NCI-H2107 treated with DMSO at 0.1 percent for 48 hours (cell line): ENCODE data around the gene SLC6A9.

Experiments used
- DNase-seq: peaks from one replicate; lab custom pipeline; 2025; ENCODE audit not compliant: unreplicated experiment; lab: John Stamatoyannopoulos, UW

SLC6A9 gene

DNA sequence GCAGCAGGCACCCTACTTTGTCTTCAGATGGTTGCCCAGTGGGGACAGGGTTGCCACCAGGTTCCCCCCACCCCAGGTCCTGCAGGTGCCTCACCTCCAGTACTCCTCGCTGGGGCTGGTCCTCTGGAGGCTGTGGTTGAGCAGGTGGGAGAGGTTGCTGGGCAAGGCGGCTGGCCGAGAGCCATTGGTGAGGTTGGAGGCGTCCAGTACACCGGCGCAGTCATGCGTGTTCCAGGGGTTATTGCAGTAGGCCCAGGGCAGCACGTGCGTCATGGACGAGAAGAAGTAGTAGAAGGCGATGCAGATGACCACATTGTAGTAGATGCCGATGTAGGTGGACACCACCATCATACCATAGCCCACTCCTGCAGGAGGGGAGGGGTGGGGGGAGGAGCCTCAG, 23.0 kb downstream of the SLC6A9 start:
- DNase-seq: no peak

DNA sequence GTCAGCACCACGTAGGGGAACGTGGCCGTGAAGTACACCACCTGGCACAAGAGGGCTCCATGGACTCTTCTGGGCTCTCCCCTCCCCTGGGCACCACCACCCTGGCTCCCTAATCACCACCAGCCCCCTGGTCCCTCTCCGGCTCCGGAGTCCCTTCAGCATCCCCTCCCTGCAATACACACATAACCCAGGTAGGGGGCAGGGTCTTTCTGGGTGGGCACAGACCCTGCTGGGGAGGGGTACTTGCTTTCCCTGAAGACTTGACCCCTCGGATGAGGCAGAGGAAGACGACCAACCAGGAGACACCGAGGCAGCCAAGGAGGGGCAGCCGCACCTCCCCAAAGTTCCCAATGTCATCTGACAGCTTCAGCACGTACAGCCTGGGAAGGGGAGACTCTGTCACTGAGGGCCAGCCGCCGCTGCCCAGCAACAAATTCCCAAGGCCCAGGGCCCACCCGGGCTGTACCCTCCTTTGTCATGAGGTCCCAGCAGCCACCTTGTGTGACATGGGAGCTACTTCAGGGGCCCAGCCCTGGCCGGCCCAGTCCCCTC, 28.6 kb downstream of the SLC6A9 start:
- DNase-seq: no peak

DNA sequence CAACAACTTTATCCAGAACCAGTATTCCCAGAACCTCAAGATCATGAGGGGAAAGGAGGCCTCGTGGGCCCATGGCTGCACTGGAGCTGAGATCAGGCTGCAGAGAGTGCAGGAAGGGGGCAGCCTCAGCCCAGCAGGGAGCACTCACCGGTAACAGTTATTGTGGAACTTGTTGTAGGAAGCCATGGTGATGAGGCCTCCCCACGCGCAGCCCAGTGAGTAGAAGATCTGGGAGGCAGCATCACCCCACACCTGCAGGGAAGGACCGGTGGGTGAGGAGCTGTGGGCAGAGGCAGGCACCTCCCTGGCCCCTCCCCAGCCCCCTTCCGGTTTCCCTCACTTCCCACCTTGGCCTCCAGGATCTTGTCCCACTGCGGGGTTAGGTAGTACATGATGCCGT, 29.1 kb downstream of the SLC6A9 start:
- no peak for DNase-seq

- no peak for DNase-seq
These were observed 31.1 kb downstream of the SLC6A9 start for GRCh38 chr1:44000122-44000665.

DNA sequence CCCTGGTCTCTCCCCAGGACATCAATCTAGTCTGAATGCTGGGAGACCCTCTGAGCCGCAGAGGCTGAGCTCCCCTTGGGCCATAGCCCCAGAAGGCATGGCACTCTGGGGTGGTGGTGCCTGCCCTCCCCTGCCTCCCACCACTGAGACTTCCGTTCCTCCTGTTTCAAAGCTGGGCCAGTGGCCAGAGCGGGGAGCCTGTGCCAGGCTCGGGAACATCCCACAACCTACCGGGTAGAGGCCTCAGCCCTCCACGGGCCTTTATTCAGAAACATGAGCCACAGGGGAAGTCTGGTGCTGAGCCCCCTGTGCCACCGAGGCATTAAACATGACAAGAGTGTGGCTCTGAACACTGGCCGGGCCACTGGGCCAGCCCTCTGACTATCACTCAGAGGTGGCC, 31.8 kb downstream of the SLC6A9 start:
- DNase-seq: no peak

- DNase-seq: no peak
These were observed 33.3 kb downstream of the SLC6A9 start for GRCh38 chr1:43998000-43998378.

DNA sequence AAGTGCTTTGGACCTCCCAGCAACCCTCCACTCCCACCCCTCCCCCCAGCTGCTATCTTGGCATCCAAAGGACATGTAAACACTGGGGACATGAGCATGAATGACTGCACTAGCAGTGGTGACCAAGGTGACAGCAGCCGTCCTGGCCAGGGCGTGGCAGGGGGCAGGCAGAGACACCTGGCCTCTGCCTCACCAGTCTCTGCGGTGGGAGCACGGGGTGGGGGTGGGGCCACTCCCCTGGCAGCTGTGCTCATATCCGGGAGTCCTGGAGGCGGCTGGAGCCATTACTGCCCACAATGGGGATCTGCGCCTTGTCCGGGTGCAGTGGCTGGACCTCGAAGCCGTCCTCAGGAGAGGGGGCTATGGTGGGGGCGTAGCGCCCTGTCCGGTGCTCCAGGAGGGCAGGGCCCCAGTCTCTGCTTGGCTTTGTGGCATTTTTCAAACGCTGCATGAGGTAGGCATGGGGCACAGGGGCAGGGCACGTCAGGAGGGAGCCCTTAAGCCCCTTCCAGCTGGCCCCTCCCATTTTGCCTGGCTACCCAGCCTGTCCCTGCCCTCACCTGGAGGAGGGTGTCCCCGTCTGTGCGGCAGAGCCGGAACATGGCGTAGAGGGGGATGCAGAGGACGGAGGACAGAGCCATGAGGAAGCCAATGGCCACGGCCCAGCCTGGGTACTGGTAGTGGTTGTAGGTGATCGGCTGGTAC, 33.8 kb downstream of the SLC6A9 start:
- DNase-seq: no peak

DNA sequence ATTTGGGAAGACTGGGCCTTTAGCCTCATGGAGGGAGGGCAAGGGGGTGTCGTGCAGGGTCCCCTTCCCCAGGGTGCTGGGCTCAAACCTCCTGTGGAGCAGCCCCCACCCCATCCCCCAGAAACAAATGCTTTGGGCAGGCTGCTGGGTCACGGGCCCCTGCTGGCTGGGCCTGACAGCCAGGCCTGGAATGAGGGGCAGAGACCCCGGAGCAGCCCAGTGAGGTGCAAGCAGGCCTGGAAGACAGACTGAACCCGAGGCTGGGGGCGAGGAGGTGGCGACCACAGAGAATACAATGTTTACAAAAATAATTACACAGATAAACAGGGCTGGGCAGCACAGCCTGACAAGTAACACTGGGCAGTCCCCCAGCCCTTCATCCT, 34.5 kb downstream of the SLC6A9 start:
- no peak for DNase-seq

- no peak for DNase-seq
These were observed 35.1 kb downstream of the SLC6A9 start for GRCh38 chr1:43995984-43996732.

DNA sequence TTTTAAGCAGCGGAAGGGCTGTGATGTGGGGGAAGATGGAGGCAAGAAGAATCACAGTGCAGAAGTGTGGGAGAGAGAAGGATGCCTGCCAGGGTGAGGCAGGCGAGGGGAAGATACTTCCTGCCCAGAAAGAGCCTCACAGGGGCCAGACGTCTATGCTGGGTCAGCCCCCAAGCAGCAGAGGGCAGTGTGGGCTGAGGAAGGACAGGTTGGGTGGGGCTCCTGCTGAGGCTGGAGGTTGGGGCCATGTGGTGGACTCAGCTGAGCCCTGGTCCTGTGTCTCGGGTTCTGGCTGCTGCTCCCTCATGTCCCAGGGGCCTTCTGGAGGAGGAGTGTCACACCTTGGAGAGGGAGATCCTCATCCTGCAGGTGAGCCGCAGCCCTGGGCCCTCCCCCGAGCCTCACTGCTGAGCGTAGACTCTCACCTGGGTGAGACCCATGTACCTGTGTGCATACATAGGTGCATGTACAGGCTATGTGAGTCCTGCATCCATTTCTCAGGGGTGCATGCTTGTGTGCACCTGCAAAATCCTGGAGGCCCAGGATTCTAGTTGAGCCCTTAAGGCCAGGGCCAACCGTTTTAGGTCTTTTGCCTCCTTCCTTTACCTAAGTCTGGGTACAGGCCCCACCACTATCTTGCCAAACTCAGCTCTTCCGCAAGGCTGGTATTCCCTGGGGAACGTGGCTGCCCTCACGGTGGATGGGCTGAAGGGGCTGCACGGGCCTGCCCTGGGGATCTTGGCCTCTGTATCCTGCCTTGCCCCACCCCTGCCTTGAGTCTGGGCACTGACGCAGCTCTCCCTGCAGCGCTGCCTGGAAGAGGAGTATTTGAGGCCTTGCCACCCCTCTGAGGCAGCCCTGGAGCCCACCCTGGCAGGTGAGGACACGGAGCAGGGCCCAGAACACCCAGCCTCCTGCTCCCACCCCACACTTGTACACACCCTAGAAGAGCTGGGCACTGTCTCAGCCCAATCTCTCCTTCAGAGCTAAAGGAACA, 36.2 kb downstream of the SLC6A9 start:
- DNase-seq: no peak

DNA sequence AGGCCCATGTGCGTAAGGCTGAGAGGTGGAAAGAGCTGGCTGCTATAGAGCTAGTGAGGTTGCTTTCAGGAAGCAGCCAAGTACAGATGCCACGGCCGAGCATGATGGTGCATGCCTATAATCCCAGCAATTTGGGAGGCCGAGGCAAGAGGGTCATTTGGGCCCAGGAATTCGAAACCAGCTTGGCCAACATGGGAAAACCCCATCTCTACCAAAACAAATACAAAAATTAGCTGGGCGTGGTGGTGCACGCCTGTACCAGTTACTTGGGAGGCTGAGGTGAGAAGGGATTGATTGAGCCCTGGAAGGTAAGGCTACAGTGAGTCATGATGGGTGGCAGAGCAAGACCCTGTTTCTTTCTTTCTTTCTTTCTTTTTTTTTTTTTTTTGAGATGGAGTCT, 37.2 kb downstream of the SLC6A9 start:
- no peak for DNase-seq

DNA sequence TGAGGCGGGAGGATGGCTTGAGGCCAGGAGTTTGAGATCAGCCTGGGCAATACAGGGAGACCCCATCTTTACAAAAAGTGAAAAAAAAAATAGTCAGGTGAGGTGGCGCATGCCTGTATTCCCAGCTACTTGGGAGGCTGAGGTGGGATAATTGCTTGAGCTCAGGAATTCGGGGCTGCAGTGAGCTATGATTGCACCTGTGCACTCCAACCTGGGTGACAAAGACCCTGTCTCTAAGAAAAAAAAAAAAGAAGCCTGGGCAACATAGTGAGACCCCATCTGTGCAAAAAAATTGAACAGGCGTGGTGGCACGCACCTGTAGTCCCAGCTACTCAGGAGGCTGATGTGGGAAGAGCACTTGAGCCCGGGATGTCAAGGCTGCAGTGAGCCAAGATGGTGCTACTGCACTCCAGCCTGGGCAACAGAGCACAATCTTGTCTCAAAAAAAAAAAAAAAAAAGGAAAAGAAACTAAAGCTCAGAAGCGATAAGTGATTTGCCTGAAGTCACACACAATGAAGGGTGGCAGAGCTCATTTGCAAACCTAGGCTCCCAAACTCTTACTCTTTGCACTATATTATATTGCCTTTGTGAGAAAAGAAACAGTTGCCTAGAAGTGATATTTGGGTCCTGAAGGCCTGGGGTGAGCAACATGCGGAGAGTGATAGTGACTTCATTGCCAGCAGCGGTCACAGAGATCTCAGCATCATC, 37.9 kb downstream of the SLC6A9 start:
- no peak for DNase-seq

DNA sequence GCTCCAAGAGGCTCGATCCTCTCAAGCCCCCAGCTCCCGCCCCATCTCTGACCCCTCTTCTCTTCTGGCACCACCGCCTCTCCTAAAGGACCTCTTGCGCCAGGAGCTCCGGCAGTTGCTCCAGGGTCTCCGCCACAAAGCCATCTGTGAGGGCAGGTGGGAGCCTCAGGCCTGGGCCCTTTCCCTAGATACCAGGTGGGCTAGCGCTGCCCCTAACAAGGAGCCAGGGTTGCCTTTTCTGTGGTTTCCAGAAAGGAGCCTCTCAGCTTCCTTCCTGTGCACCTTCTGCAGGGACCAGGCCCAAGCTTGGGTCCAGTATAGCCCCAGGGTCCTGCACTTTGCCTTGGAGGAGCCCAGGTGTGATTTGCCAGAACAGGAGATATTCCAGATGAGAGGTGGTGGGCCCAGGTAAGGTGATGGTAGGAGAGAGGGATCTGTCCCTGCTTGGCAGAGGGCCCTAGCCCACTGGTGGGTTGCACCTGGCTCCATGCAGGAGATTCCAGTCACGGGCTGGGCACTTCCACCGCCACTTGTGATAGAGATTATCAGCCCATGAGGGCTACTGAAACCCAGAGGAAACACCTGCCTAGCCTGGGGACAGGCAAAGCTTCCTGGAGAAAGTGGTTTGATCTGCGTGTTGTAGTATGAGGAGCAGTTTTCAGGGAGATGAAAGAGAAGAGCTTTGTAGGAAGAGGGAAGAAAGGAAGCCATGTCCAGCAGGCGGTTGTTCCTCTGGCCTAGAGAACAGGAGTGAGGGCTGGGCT, 38.8 kb downstream of the SLC6A9 start:
- DNase-seq: no peak

DNA sequence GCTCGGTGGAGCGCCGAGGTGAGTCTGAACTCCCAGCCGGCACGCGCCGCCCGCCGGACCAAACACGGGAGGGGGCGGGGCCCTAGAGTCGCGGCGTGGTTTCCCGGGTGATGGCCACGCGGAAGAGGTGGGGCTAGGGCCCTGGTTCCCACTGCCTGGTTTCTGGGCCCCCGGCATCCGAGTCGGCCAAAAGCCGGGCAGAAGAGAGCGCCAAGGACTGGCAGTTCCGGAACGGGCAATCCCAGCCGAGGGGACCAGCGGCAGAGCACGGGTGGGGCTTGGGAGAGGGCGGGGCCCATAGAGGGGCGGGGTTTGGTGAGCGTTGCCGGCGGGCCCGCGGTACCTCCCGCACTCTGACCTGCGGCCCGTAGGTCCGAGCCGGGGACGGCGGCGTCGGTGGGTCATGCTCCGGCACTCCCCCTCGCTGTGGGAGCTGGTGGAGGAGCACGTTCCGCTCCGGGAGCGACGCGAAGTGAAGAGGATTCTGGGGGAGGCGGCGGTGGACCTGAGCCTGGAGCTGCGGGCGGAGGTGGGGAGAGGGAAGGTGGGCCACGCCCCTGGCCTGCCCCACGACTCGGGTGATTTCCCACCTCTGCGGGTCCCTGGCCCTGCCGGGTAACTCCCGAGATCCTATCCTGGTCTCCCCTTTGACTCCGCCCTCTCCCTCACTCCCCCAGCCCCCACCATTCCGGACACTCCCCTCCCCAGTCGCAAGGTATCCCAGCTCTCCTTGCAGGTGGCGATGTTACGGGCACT, 39.6 kb downstream of the SLC6A9 start, which contains the start of gene CCDC24:
Gene CCDC24 (plus strand): TSS at position 124 of the 756 bp plus-strand sequence. CDS start 280 bp downstream, at position 404.
- DNase-seq: peak; percentile 46

DNA sequence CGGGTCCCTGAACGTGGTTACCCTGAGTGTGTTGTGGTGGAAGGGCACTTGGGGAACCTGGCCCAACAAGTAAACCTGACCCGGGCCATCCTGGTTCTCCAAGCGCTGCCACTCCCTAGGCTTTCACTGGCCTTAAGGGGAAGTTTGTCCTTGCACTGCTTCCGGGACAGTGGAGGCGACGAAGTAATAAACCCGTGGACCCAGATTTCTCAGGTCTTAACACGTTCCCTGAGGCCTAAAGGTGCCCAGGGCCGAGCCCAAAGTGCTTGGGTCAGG, 40.1 kb downstream of the SLC6A9 start:
- DNase-seq: no peak

- DNase-seq: no peak
These were observed 40.7 kb downstream of the SLC6A9 start for GRCh38 chr1:43990271-43991199.

DNA sequence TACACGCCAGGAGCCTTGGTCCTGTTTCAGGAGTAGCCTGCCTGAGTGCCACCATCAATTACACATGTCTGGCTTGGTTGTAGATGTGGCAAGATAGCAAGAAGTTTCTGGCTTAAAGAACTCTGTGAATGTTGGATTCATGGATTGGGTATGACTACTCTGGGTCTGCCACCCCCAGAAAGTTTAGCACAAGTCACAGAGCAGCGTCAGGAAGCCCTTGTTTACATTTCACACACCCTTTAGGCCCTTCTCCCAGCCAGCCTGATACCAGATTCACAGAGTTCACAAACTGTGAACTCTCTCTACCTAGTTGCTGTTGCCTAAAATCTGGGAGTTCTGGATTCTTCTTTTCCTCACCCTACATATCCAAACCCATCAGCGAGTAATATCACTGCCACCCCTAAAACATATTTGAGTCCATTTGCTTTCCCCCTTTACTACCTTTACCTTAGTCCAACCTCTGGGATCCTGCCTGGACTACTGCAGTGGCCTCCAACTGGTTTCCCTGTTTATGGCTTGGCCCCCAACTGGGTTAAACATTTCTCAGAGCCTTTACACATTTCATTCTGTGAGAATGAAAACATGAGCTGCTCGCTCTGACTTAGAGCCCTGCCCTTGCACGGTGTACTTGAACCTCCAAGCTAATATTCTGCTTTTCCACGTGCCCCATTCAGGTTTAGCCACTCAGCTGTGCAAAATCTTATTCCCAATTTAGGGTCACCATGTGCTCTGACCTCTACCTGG, 43.9 kb downstream of the SLC6A9 start:
- DNase-seq: no peak
